Neural progenitor cell (in vitro differentiated cells): Measurements from ENCODE around the gene EDN2. TPM values are rescaled to one million over a fixed set of nuclear protein-coding genes. Genes with fewer than 3 reads are reported as not detected.

Experiments used
- DNase-seq: peaks from one replicate; pipeline ENCODE4 v3.0.0-alpha.2; 2016; ENCODE audit warnings: low spot score
- H2AFZ ChIP-seq: fragments of 200-600 bp; sonication (generic); replicated peaks from 2 replicates; pipeline ENCODE4 v1.6.1; 2016; ENCODE audit warnings: antibody characterized with exemption
- H3F3A ChIP-seq: fragments of 200-600 bp; sonication (generic); 2 replicates; pipeline ENCODE4 v1.6.1; 2016; ENCODE audit warnings: antibody characterized with exemption, low read depth
- H3K27ac ChIP-seq: fragments of 200-600 bp; sonication (generic); 2 replicates; pipeline ENCODE4 v1.5.1; 2016; ENCODE audit warnings: mild to moderate bottlenecking
- H3K27me3 ChIP-seq: fragments of 200-600 bp; sonication (generic); 2 replicates; pipeline ENCODE4 v1.6.1; 2016; ENCODE audit warnings: mild to moderate bottlenecking, moderate library complexity
- H3K36me3 ChIP-seq: fragments of 200-600 bp; sonication (generic); 2 replicates; pipeline ENCODE4 v1.5.1; 2016
- H3K4me1 ChIP-seq: fragments of 200-600 bp; sonication (generic); 2 replicates; pipeline ENCODE4 v1.6.1; 2016; ENCODE audit warnings: mixed run types
- H3K4me2 ChIP-seq: fragments of 200-600 bp; sonication (generic); 2 replicates; pipeline ENCODE4 v1.6.1; 2016
- H3K4me3 ChIP-seq: fragments of 200-600 bp; sonication (generic); 2 replicates; pipeline ENCODE4 v1.5.1; 2016
- H3K79me2 ChIP-seq: fragments of 200-600 bp; sonication (generic); 2 replicates; pipeline ENCODE4 v1.6.1; 2016; ENCODE audit warnings: low read depth
- H3K9ac ChIP-seq: fragments of 200-600 bp; sonication (generic); 2 replicates; pipeline ENCODE4 v1.6.1; 2016
- H3K9me3 ChIP-seq: fragments of 200-600 bp; sonication (generic); 2 replicates; pipeline ENCODE4 v1.5.1; 2016; ENCODE audit warnings: low read depth
- H4K20me1 ChIP-seq: fragments of 200-600 bp; sonication (generic); 2 replicates; pipeline ENCODE4 v1.6.1; 2016; ENCODE audit warnings: low read depth
- H3K27ac Mint-ChIP-seq: 3 replicates; pipeline ENCODE4 v1.8.0; 2021; ENCODE audit warnings: mixed read lengths
- H3K27me3 Mint-ChIP-seq: 2 replicates; pipeline ENCODE4 v1.8.0; 2022; ENCODE audit warnings: low read depth, mild to moderate bottlenecking, inconsistent platforms, moderate library complexity, mixed read lengths; ENCODE audit not compliant: insufficient read depth
- H3K36me3 Mint-ChIP-seq: 3 replicates; pipeline ENCODE4 v1.8.0; 2021; ENCODE audit warnings: mixed read lengths
- H3K4me1 Mint-ChIP-seq: 3 replicates; pipeline ENCODE4 v1.8.0; 2021; ENCODE audit warnings: mixed read lengths
- H3K4me3 Mint-ChIP-seq: 3 replicates; pipeline ENCODE4 v1.8.0; 2021; ENCODE audit warnings: mild to moderate bottlenecking, moderate library complexity, mixed read lengths
- H3K9me3 Mint-ChIP-seq: 3 replicates; pipeline ENCODE4 v1.8.0; 2020; ENCODE audit warnings: mixed read lengths
- CTCF ChIP-seq: fragments of 200-600 bp; sonication (generic); IDR thresholded peaks from 2 replicates; pipeline ENCODE4 v1.5.1; 2017; ENCODE audit warnings: antibody characterized with exemption, mild to moderate bottlenecking
- EZH2 ChIP-seq: fragments of 200-600 bp; sonication (generic); IDR thresholded peaks from 2 replicates; pipeline ENCODE4 v1.6.1; 2017; ENCODE audit warnings: antibody characterized with exemption, mild to moderate bottlenecking, moderate library complexity
- EZH2phosphoT487 ChIP-seq: fragments of 200-600 bp; sonication (generic); IDR thresholded peaks from 2 replicates; pipeline ENCODE4 v1.6.1; 2017; ENCODE audit warnings: antibody characterized with exemption
- total RNA-seq: library from RNA; depleted of rRNA; stranded (reverse); fragments of >200 nt; gene quantifications from 2 replicates; pipeline ENCODE4 v1.2.3, GENCODE V29; 2015; ENCODE audit warnings: low replicate concordance

Gene EDN2
- total RNA-seq, 1 donor from 2014 or later: not detected

- Histone ChIP-seq H3K36me3 (no peaks in the 10 kb centered on the region), H3K9me3 (no peaks in the 10 kb centered on the region), H3K4me2 (no peak overlapping the region), H3K27me3 (no peaks in the 10 kb centered on the region), H3K79me2 (no peaks in the 10 kb centered on the region), H4K20me1 (no peaks in the 10 kb centered on the region), H2AFZ (no peak overlapping the region), H3K27ac (no peak overlapping the region), H3K9ac (no peak overlapping the region), H3K4me3 (no peak overlapping the region), H3K4me1 (no peaks in the 10 kb centered on the region), H3F3A (no peaks in the 10 kb centered on the region)
- H3K27ac Mint-ChIP-seq: no peak overlapping the region
- no peak for DNase-seq
- no peaks in the 10 kb centered on the region for H3K4me1 Mint-ChIP-seq
- TF ChIP-seq EZH2: no peak
- TF ChIP-seq CTCF: no peak
- no peak for TF ChIP-seq EZH2phosphoT487
- no peak overlapping the region for H3K4me3 Mint-ChIP-seq
- no peaks in the 10 kb centered on the region for H3K9me3 Mint-ChIP-seq
- H3K27me3 Mint-ChIP-seq: peaks cover 7% of the 10 kb centered on the region
- H3K36me3 Mint-ChIP-seq: no peaks in the 10 kb centered on the region
These were observed 44.5 kb upstream of the EDN2 start for GRCh38 chr1:41528726-41529605.

- TF ChIP-seq CTCF: no peak
- TF ChIP-seq EZH2phosphoT487: no peak
- TF ChIP-seq EZH2: no peak
- Histone ChIP-seq H3K27me3 (no peaks in the 10 kb centered on the region), H3K4me2 (no peak overlapping the region), H3K27ac (no peak overlapping the region), H3K79me2 (no peaks in the 10 kb centered on the region), H3K36me3 (no peaks in the 10 kb centered on the region), H3K4me1 (no peaks in the 10 kb centered on the region), H3F3A (no peaks in the 10 kb centered on the region), H3K4me3 (no peak overlapping the region), H2AFZ (no peak overlapping the region), H4K20me1 (no peaks in the 10 kb centered on the region), H3K9me3 (no peaks in the 10 kb centered on the region), H3K9ac (no peak overlapping the region)
- no peak for DNase-seq
- Mint-ChIP-seq H3K27ac (no peak overlapping the region), H3K9me3 (no peaks in the 10 kb centered on the region), H3K27me3 (peaks cover 4% of the 10 kb centered on the region), H3K4me3 (no peak overlapping the region), H3K36me3 (no peaks in the 10 kb centered on the region), H3K4me1 (no peaks in the 10 kb centered on the region)
These were observed 43.6 kb upstream of the EDN2 start for GRCh38 chr1:41528106-41528505.

GRCh38 chr1:41526956-41527561 lies 42.6 kb upstream of the EDN2 start:
- H3K9me3 ChIP-seq: no peaks in the 10 kb centered on the region
- TF ChIP-seq CTCF (no peak), EZH2 (no peak), EZH2phosphoT487 (no peak)
- Mint-ChIP-seq H3K4me1 (peaks cover 3% of the 10 kb centered on the region), H3K9me3 (no peaks in the 10 kb centered on the region), H3K27me3 (peaks cover 6% of the 10 kb centered on the region), H3K4me3 (no peak overlapping the region), H3K36me3 (no peaks in the 10 kb centered on the region), H3K27ac (no peak overlapping the region)
- no peaks in the 10 kb centered on the region for H3K27me3 ChIP-seq
- H4K20me1 ChIP-seq: no peaks in the 10 kb centered on the region
- H3K9ac ChIP-seq: no peak overlapping the region
- H3K4me3 ChIP-seq: no peak overlapping the region
- H3K27ac ChIP-seq: no peak overlapping the region
- no peaks in the 10 kb centered on the region for H3K79me2 ChIP-seq
- peaks cover under 1% of the 10 kb centered on the region for H3K4me1 ChIP-seq
- H3K4me2 ChIP-seq: no peak overlapping the region
- H3K36me3 ChIP-seq: no peaks in the 10 kb centered on the region
- no peaks in the 10 kb centered on the region for H3F3A ChIP-seq
- no peak for DNase-seq
- H2AFZ ChIP-seq: no peak overlapping the region
